ENCODE results near the gene ANAPC2.

The ANAPC2 gene

GRCh38 chr9:137162505-137163364 lies 25.6 kb downstream of the ANAPC2 start:
- no peak for DNase-seq (ENCODE audit: low read depth)

GRCh38 chr9:137161558-137162486 lies 26.5 kb downstream of the ANAPC2 start:
- no peak for DNase-seq (ENCODE audit: low read depth)

DNA sequence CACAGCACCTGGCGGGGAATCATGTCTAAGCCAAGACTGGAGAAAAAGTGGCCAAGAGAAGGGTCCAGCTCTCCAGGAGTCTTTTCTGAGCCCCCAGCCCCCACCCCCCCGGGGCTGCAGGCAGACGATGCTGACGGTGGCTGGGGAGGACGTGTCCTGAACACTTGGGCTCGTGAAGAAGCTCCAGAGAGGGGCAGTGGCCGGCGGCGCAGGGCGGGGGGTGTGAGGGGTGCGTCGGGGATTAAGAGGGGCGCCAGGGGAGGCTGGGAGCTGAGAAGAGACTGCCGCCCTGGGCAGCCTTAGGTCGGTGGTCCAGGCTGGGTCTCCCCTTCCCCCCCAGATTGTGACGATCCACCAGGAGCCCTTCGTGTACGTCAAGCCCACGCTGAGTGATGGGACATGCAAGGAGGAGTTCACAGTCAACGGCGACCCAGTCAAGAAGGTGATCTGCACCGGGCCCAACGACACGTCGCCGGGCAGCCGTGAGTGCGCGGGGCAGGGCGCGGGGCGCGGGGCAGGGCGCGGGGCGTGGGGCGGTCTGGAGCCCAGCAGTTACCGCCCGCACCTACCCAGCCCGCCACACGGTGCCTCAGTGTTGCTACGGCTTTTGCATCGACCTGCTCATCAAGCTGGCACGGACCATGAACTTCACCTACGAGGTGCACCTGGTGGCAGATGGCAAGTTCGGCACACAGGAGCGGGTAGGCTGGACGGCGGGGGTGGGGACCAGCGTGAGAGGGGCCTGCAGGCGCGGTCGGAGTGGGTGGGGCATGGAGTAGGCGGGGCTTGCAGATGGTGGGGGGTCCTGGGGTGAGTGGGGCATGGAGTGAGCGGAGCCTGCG lies 27.4 kb downstream of the ANAPC2 start:
- no peak for DNase-seq (ENCODE audit: low read depth)

DNA sequence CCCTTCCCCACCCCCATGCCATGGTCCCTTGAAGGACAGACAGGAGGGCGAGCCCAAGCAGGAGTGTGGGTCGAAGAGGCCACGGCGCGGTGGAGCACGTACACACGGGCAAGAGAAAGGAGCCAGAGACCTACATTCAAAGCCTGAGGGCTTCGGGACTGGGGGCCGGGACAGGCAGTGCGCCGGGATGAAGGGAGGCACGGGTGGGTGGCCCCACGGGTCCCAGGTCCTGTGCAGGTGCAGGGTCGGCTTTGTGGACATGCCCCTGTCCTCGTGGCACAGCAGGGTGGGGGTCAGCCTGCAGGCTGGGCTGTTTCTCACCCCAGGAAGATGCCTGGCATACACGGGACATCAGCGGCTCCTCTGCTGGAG lies 28.3 kb downstream of the ANAPC2 start:
- no peak for DNase-seq (ENCODE audit: low read depth)

DNA sequence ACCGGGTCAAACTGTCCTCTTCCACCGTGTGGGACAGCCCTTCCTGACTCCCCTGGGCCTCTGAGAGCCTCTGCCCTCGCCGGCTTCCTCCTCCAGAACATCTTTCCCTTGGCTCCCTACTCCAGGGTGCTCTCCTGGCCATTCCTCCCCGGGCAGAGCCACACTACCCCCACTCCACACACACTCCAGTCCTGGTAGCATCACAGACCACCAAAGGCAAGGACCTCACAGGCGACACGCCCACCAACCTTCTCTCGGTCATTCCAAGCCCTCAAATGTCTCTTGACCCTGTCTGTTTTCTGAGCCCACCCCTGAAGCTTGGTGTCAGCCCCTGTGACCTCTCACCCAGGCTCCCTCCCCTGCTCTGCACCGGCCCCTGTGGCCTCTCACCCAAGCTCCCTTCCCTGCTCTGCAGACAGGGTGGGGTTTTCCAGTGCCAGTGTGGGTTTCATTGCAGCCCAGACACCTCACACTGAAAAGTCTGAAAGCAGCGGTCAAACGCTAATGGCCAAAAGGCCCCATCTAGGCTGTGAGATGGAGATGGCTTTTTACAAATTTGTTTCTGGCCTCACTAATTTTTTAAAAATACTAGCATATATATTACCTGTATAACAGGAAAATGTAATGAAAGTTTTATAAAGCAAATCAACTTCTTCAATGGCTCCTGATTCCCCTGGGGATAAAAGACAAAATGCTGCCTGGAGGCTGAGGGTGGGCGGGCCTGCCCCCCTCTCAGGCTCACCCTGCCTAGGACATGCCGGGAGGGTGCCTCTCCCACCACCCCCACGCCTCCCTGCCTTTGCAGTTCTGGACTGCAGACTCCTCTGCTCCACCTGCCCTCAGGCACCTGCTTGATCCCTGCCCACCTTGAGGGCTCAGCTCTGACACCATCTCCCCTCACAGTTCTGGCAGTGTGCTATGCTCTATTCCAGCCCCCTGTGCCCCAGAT lies 29.0 kb downstream of the ANAPC2 start:
- DNase-seq (ENCODE audit: low read depth): no peak

DNA sequence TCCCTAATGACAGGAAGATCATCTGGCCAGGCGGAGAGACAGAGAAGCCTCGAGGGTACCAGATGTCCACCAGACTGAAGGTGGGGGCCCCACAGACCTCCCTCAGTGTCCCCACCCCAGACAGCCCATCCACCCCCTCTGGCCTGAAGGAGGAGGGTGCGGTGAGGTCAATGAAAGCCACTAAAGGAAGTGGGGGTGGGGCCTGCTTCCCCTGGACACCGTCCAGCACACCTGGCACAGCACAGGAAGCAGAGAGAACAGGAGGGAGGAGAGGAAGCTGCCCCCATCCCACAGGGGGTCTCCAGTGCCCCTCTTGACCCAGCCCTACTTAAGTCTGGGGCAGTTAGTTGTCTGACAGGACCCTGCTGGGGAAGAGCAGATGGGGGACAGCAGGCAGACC lies 29.7 kb downstream of the ANAPC2 start:
- no peak for DNase-seq (ENCODE audit: low read depth)

GRCh38 chr9:137157618-137158415 lies 30.5 kb downstream of the ANAPC2 start:
- DNase-seq (ENCODE audit: low read depth): no peak

DNA sequence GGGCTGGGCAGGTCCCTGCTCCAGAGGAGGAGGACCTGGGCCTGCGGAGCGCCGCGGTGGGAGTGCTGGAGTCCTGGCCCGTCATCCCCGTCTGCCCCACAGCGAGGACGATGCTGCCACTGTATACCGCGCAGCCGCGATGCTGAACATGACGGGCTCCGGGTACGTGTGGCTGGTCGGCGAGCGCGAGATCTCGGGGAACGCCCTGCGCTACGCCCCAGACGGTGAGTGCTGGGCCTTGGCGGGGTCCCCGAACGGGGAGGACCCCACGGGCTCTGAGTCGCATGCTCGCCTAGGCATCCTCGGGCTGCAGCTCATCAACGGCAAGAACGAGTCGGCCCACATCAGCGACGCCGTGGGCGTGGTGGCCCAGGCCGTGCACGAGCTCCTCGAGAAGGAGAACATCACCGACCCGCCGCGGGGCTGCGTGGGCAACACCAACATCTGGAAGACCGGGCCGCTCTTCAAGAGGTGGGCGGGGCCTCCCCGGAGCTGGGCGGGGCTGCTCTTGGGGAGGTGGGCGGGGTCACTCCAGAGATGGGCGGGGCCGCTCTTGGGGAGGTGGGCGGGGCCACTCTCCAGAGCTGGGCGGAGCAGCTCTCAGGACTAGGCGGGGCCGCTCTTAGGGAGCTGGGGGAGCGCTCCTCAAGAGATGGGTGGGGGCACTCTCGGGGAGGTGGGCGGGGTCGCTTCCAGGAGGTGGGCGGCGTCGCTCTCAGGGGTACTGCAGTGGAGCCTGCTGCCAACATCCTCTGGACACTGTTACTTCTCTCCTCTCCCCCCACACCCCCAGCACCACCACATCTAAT lies 31.6 kb downstream of the ANAPC2 start:
- DNase-seq (ENCODE audit: low read depth): peak; percentile 61

GRCh38 chr9:137152844-137153405 lies 35.4 kb downstream of the ANAPC2 start:
- DNase-seq (ENCODE audit: low read depth): no peak

- DNase-seq (ENCODE audit: low read depth): peak; percentile 70
These were observed 37.5 kb downstream of the ANAPC2 start for GRCh38 chr9:137150617-137151457.

- peak; percentile 53 for DNase-seq (ENCODE audit: low read depth)
These were observed 38.3 kb downstream of the ANAPC2 start for GRCh38 chr9:137149942-137150616.

DNA sequence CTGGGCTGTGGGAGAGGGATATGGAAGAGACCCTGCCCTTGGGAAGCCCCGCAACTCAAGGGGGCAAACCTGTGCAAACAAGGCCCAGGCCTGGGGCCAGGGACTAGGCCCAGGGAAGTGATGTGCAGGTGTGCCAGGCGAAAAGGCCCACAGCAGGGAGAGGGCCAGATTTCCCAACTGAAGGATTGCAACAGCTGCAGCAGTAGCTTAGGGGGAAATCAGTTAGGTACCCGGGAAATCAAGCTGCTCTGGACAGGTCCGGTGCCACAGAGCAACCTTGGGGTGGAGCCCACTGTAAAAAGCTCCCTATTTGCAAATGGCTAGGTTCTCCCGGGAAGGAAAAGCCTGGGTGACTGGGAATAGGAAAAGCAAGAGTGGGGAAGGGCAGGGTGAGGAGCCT lies 39.0 kb downstream of the ANAPC2 start:
- no peak for DNase-seq (ENCODE audit: low read depth)

DNA sequence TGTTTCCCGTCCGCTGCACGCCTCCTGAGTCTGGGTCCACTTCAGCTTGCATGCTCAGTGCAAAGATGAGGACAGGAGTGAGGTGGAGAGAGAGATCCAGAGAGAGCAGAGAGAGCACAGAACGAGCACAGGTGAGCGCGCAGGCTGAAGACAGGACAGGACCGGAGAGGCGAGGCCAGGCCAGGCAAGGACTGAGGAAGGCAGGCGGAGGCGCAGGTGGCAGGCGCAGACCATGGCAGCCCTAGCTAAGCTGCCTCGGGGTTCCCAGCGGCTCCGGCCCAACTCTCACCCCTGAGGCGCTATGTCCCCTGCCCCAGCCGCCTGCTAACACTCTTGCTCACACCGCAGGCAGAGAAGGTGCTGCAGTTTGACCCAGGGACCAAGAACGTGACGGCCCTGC lies 39.7 kb downstream of the ANAPC2 start:
- no peak for DNase-seq (ENCODE audit: low read depth)

GRCh38 chr9:137148242-137148641 lies 40.1 kb downstream of the ANAPC2 start:
- no peak for DNase-seq (ENCODE audit: low read depth)

DNA sequence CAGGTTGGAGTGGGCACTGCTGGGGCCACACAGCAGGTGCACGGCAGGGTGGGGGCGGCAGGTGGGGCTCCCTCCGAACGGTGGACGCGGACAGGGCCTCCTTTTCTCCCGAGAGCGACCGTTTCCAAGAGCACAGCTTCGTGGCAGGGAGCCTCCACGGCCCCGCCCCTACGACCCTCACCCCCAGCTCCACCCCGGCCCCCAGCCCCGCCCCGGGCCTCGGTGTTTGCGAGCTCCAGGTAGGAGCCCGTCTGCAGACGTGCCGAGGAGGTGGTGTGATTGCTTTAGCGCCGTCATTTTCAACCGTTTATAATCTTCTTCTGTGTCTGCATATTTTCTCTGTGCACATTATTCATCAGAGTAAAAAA lies 40.6 kb downstream of the ANAPC2 start:
- no peak for DNase-seq (ENCODE audit: low read depth)

DNA sequence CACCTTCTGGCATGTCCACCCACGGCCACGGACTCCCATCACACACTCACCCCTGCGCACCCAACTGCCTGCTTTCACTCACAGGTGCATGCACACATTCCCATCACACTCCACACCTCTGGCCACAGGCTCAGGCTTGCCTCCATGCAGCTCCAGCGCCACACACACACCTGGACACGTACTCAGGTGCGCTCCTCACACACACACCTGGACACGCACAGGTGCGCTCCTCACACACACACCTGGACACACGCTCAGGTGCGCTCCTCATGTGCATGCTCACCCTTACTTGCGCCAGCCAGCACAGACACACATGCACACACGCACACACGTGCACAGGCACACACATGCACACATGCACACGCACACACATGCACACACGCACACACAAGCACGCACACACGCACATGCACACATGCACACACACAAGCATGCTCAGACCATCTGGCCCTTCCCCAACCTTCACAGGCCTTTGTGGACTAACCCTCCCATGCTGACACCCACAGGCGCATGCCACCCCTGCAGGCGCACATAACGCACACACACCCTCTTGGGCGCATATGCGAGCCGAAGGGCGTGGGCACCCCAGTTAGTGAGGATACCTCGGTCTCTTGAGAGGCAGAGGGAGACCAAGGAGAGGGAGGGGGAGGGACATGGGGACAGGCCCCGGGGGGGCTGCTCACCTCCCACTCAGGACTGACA lies 41.1 kb downstream of the ANAPC2 start:
- DNase-seq (ENCODE audit: low read depth): no peak

GRCh38 chr9:137146527-137146918 lies 41.8 kb downstream of the ANAPC2 start:
- no peak for DNase-seq (ENCODE audit: low read depth)
